ENCODE results near the gene AP3B1. TPM values are rescaled to one million over a fixed set of nuclear protein-coding genes. Genes with fewer than 3 reads are reported as not detected.

Gene AP3B1, protein sequence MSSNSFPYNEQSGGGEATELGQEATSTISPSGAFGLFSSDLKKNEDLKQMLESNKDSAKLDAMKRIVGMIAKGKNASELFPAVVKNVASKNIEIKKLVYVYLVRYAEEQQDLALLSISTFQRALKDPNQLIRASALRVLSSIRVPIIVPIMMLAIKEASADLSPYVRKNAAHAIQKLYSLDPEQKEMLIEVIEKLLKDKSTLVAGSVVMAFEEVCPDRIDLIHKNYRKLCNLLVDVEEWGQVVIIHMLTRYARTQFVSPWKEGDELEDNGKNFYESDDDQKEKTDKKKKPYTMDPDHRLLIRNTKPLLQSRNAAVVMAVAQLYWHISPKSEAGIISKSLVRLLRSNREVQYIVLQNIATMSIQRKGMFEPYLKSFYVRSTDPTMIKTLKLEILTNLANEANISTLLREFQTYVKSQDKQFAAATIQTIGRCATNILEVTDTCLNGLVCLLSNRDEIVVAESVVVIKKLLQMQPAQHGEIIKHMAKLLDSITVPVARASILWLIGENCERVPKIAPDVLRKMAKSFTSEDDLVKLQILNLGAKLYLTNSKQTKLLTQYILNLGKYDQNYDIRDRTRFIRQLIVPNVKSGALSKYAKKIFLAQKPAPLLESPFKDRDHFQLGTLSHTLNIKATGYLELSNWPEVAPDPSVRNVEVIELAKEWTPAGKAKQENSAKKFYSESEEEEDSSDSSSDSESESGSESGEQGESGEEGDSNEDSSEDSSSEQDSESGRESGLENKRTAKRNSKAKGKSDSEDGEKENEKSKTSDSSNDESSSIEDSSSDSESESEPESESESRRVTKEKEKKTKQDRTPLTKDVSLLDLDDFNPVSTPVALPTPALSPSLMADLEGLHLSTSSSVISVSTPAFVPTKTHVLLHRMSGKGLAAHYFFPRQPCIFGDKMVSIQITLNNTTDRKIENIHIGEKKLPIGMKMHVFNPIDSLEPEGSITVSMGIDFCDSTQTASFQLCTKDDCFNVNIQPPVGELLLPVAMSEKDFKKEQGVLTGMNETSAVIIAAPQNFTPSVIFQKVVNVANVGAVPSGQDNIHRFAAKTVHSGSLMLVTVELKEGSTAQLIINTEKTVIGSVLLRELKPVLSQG
- total RNA-seq, result 62.1 TPM

DNA sequence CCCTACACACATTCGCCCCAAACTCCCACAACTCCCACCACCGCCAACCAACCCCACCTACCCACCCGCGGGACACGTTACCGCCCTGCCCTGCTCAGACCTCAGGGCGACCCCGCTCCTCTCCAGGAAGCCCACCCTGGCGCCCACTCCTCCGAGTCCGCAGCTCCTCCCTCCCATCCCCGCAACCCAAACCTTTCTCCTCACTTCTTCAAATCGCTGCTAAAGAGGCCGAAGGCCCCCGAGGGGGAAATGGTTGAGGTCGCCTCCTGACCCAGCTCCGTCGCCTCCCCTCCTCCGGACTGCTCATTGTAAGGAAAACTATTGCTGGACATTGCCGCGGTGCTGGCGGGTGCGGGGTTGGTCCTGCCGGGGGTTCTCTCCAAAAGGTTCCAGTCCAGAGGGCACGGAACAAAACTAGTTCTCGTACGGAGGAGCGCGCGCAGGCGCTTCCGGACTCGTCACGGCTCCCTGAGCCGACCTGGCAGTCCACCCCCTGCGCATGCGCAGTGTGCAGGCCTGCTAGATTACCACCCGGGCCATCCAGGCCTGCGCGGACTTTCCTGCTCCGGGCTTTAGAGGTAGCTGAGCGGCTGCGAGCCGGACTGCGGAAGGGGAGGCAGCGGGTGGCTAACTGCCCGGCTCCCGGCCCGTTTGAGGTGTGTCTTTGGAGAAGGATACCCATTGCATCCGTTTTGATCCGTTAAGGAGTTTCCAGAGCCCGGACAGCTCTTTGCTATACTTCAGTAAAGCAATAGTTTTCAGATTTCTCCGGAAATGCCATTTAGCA lies at the start of gene AP3B1:
Gene AP3B1, minus strand, starts transcription at position 451 of the 787 bp plus-strand sequence. Its CDS starts 119 bp downstream, at position 332.
- H3K9ac ChIP-seq (ENCODE audit: low read depth in 1 of 3, low read length in 3 of 3), result peak within 1 kb of the TSS; percentile 96 to 97 (median 96)
- H3K36me3 ChIP-seq (ENCODE audit: control insufficient read depth in 3 of 3, insufficient read depth in 3 of 3, low read length in 3 of 3), result no peaks in the 10 kb centered on the region
- no peaks in the 10 kb centered on the region for H3K9me3 ChIP-seq (ENCODE audit: control insufficient read depth in 3 of 3, low read length in 3 of 3)
- peaks cover 9 to 15% (median 11%) of the 10 kb centered on the region in 3 donors for H3K4me1 ChIP-seq (ENCODE audit: control insufficient read depth in 3 of 3, insufficient read depth in 3 of 3, low read length in 3 of 3)
- H3K27me3 ChIP-seq (ENCODE audit: control insufficient read depth in 3 of 3, insufficient read depth in 3 of 3, low read length in 3 of 3), result peaks cover 0 to 3% (median 0%) of the 10 kb centered on the region in 3 donors
- H3K27ac ChIP-seq (ENCODE audit: low read depth, low read length), result peak within 1 kb of the TSS; percentile 89
- peak within 1 kb of the TSS; percentile 93 to 96 (median 94) for H3K4me3 ChIP-seq (ENCODE audit: low read length in 3 of 3)

GRCh38 chr5:78341440-78341839 lies 46.9 kb upstream of the AP3B1 start:
- Histone ChIP-seq H3K27ac (ENCODE audit: low read depth, low read length) (no peak overlapping the region), H3K4me3 (ENCODE audit: low read length in 3 of 3) (no peak overlapping the region), H3K27me3 (ENCODE audit: control insufficient read depth in 3 of 3, insufficient read depth in 3 of 3, low read length in 3 of 3) (no peaks in the 10 kb centered on the region), H3K36me3 (ENCODE audit: control insufficient read depth in 3 of 3, insufficient read depth in 3 of 3, low read length in 3 of 3) (no peaks in the 10 kb centered on the region), H3K9me3 (ENCODE audit: control insufficient read depth in 3 of 3, low read length in 3 of 3) (no peaks in the 10 kb centered on the region), H3K9ac (ENCODE audit: low read depth in 1 of 3, low read length in 3 of 3) (no peak overlapping the region), H3K4me1 (ENCODE audit: control insufficient read depth in 3 of 3, insufficient read depth in 3 of 3, low read length in 3 of 3) (no peaks in the 10 kb centered on the region)

DNA sequence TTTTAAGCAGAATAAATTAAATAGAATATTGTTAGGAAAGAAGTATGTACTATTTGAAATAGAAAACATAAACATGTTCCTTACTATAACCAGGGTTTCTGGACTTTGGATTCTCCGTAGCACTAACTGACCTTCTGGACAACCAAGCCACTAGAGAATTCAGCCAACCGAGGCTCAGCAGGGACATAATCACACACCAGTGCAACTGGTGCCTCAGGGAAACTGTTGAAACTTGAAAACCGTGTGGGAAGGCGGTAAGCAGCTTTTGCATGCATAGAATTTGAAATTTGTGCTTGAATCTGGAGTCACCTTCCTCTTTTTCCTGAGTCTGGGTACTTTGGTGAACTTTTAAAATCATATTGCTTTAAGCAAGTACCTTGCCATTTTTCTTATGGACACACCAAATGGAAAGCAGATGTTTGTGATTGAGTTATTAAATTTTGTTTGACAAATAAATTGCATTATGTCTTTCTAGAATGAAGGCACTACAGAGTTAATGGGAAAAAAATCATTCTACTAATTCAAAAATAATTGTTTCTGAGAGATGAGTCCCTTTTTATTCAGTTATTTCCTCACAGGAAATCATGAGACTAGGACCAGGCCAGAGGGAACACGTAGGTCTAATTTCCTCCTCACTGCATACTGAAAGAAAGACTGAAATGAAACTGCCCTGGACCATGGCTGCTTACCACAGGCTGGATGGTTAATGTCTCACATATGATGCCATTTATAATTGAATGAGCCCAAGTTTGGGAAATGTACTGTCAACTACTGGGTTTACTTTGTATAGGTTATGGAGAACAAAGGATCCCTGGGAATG lies 45.3 kb upstream of the AP3B1 start:
- no peak overlapping the region for H3K4me3 ChIP-seq (ENCODE audit: low read length in 3 of 3)
- no peak overlapping the region for H3K27ac ChIP-seq (ENCODE audit: low read depth, low read length)
- no peaks in the 10 kb centered on the region for H3K4me1 ChIP-seq (ENCODE audit: control insufficient read depth in 3 of 3, insufficient read depth in 3 of 3, low read length in 3 of 3)
- no peak overlapping the region for H3K9ac ChIP-seq (ENCODE audit: low read depth in 1 of 3, low read length in 3 of 3)
- no peaks in the 10 kb centered on the region for H3K9me3 ChIP-seq (ENCODE audit: control insufficient read depth in 3 of 3, low read length in 3 of 3)
- no peaks in the 10 kb centered on the region for H3K27me3 ChIP-seq (ENCODE audit: control insufficient read depth in 3 of 3, insufficient read depth in 3 of 3, low read length in 3 of 3)
- no peaks in the 10 kb centered on the region for H3K36me3 ChIP-seq (ENCODE audit: control insufficient read depth in 3 of 3, insufficient read depth in 3 of 3, low read length in 3 of 3)

DNA sequence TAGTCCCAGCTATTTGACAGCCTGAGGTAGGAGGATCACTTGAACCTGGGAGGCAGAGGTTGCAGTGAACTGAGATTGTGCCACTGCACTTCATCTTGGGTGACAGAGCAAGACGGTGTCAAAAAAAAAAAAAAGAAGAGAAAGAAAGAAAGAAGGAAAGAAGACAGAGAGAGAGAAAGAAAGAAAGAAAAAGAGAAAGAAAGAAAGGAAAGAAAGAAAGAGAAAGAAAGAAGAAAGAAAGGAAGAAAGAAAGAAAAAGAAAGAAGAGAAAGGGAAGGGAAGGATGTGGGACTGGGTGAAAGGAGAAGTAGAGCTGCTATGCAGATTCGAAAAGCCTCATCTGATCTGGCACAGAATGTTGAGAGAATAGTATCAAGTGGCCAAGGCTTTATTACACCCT lies 42.2 kb upstream of the AP3B1 start:
- no peak overlapping the region for H3K9ac ChIP-seq (ENCODE audit: low read depth in 1 of 3, low read length in 3 of 3)
- no peaks in the 10 kb centered on the region for H3K4me1 ChIP-seq (ENCODE audit: control insufficient read depth in 3 of 3, insufficient read depth in 3 of 3, low read length in 3 of 3)
- no peaks in the 10 kb centered on the region for H3K9me3 ChIP-seq (ENCODE audit: control insufficient read depth in 3 of 3, low read length in 3 of 3)
- no peaks in the 10 kb centered on the region for H3K36me3 ChIP-seq (ENCODE audit: control insufficient read depth in 3 of 3, insufficient read depth in 3 of 3, low read length in 3 of 3)
- H3K4me3 ChIP-seq (ENCODE audit: low read length in 3 of 3), result no peak overlapping the region
- no peak overlapping the region for H3K27ac ChIP-seq (ENCODE audit: low read depth, low read length)
- no peaks in the 10 kb centered on the region for H3K27me3 ChIP-seq (ENCODE audit: control insufficient read depth in 3 of 3, insufficient read depth in 3 of 3, low read length in 3 of 3)

- Histone ChIP-seq H3K27me3 (ENCODE audit: control insufficient read depth in 3 of 3, insufficient read depth in 3 of 3, low read length in 3 of 3) (no peaks in the 10 kb centered on the region), H3K9ac (ENCODE audit: low read depth in 1 of 3, low read length in 3 of 3) (no peak overlapping the region), H3K4me3 (ENCODE audit: low read length in 3 of 3) (no peak overlapping the region), H3K9me3 (ENCODE audit: control insufficient read depth in 3 of 3, low read length in 3 of 3) (no peaks in the 10 kb centered on the region), H3K4me1 (ENCODE audit: control insufficient read depth in 3 of 3, insufficient read depth in 3 of 3, low read length in 3 of 3) (no peaks in the 10 kb centered on the region), H3K36me3 (ENCODE audit: control insufficient read depth in 3 of 3, insufficient read depth in 3 of 3, low read length in 3 of 3) (no peaks in the 10 kb centered on the region), H3K27ac (ENCODE audit: low read depth, low read length) (no peak overlapping the region)
Observed at GRCh38 chr5:78335976-78336375, 41.5 kb upstream of the AP3B1 start.

DNA sequence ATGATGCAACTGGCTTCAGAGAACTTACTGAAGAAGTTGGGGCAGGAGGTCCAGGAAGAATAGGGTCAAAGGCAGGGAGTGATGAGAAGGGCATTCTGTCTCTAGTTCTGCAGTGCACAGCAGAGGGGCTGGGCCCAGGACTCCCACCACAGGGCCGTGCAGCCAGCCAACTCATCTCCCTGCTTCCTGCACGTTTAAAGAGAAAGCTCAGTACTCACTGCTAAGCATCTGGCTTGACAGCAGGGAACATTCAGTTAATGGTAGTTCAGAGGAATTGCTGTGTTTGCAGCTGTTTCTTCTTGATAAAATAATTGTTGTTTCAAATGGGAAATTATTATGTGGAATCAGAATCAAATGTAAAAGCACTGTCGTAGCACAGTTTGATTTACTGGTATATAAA lies 40.3 kb upstream of the AP3B1 start:
- no peaks in the 10 kb centered on the region for H3K36me3 ChIP-seq (ENCODE audit: control insufficient read depth in 3 of 3, insufficient read depth in 3 of 3, low read length in 3 of 3)
- no peak overlapping the region for H3K27ac ChIP-seq (ENCODE audit: low read depth, low read length)
- H3K4me1 ChIP-seq (ENCODE audit: control insufficient read depth in 3 of 3, insufficient read depth in 3 of 3, low read length in 3 of 3), result no peaks in the 10 kb centered on the region
- no peaks in the 10 kb centered on the region for H3K9me3 ChIP-seq (ENCODE audit: control insufficient read depth in 3 of 3, low read length in 3 of 3)
- H3K27me3 ChIP-seq (ENCODE audit: control insufficient read depth in 3 of 3, insufficient read depth in 3 of 3, low read length in 3 of 3), result no peaks in the 10 kb centered on the region
- no peak overlapping the region for H3K9ac ChIP-seq (ENCODE audit: low read depth in 1 of 3, low read length in 3 of 3)
- H3K4me3 ChIP-seq (ENCODE audit: low read length in 3 of 3), result no peak overlapping the region

- no peaks in the 10 kb centered on the region for H3K36me3 ChIP-seq (ENCODE audit: control insufficient read depth in 3 of 3, insufficient read depth in 3 of 3, low read length in 3 of 3)
- H3K4me3 ChIP-seq (ENCODE audit: low read length in 3 of 3), result no peak overlapping the region
- H3K9me3 ChIP-seq (ENCODE audit: control insufficient read depth in 3 of 3, low read length in 3 of 3), result no peaks in the 10 kb centered on the region
- no peak overlapping the region for H3K9ac ChIP-seq (ENCODE audit: low read depth in 1 of 3, low read length in 3 of 3)
- no peaks in the 10 kb centered on the region for H3K4me1 ChIP-seq (ENCODE audit: control insufficient read depth in 3 of 3, insufficient read depth in 3 of 3, low read length in 3 of 3)
- no peak overlapping the region for H3K27ac ChIP-seq (ENCODE audit: low read depth, low read length)
- no peaks in the 10 kb centered on the region for H3K27me3 ChIP-seq (ENCODE audit: control insufficient read depth in 3 of 3, insufficient read depth in 3 of 3, low read length in 3 of 3)
Observed at GRCh38 chr5:78331523-78332080, 37.1 kb upstream of the AP3B1 start.

DNA sequence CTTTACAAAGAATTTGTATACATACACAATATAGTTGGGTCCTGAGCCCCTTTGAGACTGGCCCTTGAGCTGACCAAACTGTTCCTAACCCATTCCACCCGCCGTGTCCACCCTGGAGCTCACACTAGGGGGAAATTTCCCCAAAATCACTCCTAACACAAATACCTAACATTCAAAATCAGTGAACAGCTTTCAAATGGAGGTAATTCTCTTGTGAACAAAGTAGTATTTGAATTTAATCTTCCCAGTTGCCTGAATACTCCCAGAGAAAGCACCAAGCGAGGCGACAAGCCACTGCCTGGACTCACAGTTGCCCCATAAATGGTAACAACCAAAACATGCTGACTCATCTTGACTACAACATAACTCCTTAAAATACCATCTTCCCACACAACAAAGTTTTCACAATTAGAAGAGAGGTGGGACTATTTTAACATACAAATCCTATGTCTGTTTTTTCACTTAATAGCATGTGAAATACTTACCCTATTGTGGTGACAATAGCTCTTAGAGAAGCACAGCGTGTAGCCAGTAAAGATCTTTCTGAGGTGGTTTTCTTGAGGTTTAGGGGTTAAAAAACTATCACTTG lies 34.2 kb upstream of the AP3B1 start:
- H3K27ac ChIP-seq (ENCODE audit: low read depth, low read length), result no peak overlapping the region
- no peak overlapping the region for H3K4me3 ChIP-seq (ENCODE audit: low read length in 3 of 3)
- no peaks in the 10 kb centered on the region for H3K9me3 ChIP-seq (ENCODE audit: control insufficient read depth in 3 of 3, low read length in 3 of 3)
- H3K36me3 ChIP-seq (ENCODE audit: control insufficient read depth in 3 of 3, insufficient read depth in 3 of 3, low read length in 3 of 3), result no peaks in the 10 kb centered on the region
- no peaks in the 10 kb centered on the region for H3K27me3 ChIP-seq (ENCODE audit: control insufficient read depth in 3 of 3, insufficient read depth in 3 of 3, low read length in 3 of 3)
- H3K9ac ChIP-seq (ENCODE audit: low read depth in 1 of 3, low read length in 3 of 3), result no peak overlapping the region
- no peaks in the 10 kb centered on the region for H3K4me1 ChIP-seq (ENCODE audit: control insufficient read depth in 3 of 3, insufficient read depth in 3 of 3, low read length in 3 of 3)

Data from skeletal muscle tissue (tissue), 4 donors.